D341Med (cell line): ENCODE results near the gene PLD3.
A peak's percentile ranks its signal among the peaks of the same experiment; 100 is the strongest.
"Not testable (repeated sequence)": the region's sequence is repeated elsewhere in the genome, so short reads cannot be mapped to it uniquely, and the experiment has no call there.

Experiments
- DNase-seq: peaks from one replicate; pipeline ENCODE4 v3.0.0; 2012; ENCODE audit warnings: low spot score

PLD3 gene

DNA sequence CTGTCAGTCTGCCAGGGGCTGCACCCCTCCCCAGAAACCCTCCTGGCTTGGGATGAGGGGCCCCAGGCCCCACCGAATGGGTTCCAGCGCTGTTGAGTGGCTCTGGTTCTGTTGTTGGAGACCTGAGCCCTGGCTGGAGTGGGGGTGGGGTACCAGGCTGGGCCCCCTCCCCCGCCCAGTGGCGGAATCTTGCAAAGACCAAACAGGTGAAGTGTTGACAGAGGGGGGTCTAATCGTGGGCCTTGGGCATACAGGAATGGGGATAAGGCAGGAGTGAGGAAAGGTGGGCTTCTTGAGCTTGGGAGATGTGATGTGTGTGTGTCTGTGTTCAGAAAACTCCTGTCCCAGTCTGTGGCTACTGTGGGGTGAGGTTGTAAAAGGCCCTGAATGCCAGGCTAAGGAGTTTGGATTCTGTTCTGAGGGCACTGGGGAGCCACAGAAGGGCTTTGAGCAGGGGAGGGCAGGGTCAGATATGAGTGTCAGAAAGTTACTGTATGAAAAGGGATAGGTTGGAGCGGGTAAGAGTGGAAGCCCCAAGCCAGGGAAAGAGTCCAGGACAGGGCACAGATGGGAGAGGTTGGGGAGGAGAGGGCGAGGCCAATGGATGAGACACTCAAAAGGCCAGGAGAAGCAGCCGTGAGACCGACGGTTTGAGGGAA lies 41.7 kb downstream of the PLD3 start, which contains the start of gene HIPK4:
HIPK4 (minus strand) TSS at position 98 of the 659 bp plus-strand sequence. CDS start 279 bp downstream, outside the sequence.
- no peak for DNase-seq

DNA sequence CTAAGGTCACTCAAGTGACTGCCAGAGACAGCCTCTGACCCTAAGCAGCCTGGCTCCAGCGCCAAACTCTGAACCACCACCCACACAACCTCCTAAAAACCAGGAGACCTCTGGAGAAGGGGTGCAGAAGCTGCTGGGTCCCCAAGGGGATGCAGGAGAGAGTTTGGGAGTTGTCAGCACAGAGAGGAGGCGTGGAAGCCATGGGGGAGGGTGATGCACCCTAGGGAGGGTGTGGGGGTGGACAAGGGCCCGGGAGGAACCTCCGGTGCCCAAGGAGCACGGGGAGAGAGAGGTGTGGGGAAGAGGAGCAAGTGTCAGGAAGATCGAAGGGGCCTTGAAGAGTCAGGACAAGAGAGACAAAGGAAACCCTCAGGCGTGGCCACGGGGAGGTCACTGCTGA lies 43.6 kb downstream of the PLD3 start:
- DNase-seq = no peak

DNA sequence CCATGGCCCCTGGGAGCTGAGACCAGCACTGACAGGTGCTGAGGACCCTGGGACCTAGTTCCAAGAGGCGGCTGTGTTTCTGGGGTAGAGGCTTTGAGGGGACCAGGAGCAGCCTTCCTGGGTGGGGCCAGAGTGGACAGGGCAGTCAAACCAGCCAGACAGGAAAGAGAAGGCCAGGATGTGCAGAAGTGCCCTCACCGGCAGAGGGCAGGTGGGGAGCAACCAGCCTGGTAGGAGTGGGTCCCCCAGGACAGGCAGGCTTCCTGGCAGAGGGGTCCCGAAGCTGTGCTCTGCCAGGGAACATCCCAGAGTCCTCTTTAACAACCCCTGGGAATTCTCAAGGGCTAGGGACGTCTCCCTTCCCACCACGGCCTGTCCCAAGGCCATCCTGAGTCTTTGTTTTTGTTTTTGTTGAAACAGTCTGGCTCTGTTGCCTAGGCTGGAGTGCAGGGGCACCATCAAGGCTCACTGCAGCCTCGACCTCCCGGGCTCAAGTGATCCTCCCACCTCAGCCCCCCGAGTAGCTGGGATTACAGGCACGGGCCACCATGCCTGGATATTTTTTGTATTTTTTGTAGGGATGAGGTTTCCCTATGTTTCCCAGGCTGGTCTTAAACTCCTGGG lies 44.5 kb downstream of the PLD3 start:
- peak; percentile 63 for DNase-seq

DNA sequence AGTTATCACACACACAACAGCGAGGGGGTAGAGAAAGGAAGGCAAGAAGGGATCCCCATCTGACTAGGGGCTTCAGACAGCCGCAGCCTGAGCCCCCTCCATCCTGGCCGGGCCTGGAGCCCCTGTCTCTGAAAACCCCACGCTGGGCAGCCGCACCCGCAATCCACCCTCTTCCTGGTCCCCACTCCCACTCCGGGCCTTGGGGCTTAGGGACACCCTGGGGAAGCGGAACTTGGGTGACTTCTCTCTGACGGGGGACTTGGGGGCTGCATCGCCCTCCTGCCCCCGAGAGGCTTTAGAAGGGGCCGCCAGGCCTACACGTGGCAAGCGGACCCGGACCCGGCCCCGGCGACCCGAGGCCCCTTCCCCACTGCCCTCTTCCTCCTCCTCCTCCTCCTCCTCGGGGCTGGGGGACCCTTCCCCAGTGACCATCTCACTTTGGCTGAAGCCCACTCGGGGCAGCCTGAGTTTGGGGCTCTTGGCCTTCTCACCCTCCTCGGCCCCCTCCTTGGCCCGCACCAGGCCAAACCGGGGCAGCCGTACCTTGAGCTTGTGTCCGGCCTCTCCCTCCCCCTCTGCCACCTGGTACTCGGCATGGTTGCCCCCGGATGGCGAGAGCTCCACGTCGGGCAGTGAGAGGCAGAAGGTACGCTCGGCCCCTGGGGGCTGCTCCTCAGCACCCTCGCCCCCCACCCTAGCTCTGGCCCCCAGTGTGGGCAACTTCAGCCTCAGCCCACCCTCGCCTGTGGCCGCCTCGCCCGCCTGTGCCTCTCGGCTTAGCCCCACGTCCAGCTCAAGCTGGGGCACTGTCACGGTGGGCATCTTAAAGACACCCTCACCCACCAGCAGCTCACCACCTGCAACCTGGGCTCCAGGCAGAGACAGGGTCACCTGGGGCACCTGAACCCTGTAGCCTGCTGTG lies 45.7 kb downstream of the PLD3 start:
- no peak for DNase-seq

DNA sequence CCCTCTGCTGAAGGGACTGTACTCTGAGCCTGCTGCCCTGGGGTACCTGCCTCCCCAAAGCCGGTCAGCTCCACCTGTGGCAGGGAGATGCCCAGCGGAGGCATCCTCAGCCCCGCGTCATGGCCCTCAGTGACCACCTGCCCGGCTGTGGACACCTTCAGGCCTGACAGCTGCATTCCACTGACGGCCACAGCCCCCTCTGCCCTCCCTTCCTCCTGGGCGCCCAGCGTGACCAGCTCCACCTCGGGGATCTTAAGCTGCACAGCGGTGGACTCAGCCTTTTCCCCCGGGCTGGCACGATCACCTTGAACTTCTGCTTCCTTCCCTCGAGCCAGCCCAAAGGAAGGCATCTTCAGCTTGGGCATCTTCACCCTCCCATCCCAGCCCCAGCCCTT lies 46.3 kb downstream of the PLD3 start:
- DNase-seq = no peak

DNA sequence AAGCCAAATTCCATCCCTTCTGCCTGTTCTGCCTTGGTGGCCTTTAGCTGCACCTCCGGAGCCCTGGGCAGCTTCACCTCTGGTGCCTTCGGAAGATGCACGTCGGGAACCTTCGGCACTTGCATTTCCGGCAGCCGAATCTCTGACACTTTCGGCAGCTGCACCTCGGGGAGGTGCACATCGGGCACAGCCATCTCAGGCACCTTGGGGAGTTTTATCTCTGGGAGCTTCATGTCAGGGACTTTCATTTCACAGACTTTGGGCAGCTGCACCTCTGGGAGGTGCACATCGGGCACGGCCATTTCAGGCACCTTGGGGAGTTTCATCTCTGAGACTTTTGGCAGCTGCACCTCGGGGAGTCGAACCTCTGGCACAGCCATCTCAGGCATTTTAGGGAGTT lies 47.5 kb downstream of the PLD3 start:
- DNase-seq = no peak

DNA sequence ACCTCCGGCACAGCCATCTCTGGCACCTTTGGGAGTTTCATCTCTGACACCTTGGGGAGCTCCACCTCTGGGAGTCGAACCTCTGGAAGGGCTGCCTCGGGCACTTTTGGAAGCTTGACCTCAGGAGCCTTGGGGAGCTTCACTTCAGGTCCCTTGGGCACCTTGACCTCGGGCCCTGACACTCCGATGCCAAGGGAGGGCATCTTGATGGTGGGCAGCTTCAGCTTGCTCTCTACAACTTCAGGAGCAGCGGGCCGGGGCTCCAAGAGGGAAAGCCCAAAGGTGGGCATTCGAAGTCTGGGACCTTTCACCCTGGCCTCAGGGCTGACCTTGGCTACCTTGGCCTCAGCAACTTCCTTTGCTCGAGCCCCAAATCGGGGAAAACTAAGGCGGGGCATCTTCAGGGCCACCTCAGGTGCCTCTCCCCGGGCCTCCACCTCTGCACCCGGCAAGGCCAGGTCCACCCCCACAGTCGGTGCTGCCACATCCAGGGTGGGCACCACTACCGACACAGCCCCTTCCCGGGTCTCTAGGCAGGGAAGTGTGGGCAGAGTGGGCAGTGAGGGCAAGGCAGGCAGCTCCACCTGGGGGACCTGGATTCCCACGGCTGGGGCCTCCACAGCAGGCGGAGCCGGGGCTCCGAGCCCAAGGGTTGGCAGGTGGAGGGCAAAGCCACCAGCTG lies 48.5 kb downstream of the PLD3 start:
- no peak for DNase-seq

DNA sequence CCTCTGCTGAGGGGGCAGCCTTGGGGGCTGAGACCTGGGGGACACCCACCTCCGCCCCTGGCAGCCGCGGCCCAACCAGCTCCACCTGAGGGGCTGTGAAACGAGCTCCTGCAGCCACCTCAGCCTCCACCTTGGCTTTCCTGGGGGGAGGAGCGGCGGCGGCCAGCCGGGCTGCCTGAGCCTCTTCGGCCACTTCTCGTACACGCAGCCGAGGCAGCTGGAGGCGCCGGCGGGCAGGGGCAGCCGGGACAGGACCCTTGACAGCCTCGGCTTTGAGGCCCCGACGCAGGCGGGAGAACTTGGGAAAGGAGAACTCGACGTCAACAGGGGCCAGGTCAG lies 49.0 kb downstream of the PLD3 start:
- DNase-seq = no peak

DNA sequence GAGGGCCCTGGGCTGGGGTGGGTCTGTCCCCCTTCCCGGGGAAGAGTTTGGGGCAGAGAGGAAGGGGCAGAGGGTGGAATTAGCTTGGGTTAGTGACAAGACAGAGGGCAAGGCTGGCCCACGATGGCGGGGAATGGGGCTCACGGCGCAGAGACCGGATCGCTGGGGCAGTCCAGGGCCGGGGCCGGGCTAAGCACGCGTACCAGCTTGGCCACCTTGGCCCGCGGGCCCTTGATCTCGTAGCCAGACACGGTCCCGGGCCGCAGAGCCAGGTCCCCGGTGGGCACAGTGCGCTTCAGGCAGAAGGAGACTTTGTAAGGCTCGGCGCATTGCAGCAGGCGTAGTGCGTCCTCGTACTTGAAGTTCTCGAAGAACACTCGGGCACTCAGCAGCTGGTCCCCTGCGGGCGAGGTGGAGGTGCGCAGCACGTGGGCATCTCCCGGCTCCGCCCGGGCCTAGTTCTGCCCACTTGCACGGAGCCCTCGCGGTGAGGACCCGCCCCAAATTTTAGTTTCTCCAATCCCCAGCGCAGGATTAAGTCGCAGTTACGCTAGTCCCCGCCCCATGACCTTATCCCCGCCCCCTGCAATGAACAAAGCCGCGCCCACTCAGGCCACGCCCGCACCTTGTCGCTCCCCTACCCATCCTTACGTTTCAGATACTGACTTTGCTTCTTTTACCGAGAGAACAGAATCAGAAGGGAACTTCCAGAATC lies 50.1 kb downstream of the PLD3 start:
- DNase-seq = no peak

DNA sequence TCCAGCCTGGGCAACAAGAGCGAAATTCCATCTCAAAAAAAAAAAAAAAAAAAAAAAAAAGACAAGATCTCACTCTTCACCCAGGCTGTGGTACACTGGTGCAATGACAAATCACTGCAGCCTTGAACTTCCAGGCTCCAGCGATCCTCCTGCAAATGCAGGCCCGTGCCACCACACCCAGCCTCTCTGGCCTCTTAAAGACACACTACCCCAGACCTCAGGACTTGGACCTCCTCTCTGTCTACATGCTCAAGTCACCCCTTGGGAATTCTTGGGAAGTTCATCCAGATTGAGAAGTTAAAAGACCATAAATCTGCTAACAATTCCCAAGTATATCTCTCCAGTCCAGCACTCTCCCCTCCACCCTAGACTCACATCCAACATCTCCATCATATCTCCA lies 52.1 kb downstream of the PLD3 start:
- no peak for DNase-seq

DNA sequence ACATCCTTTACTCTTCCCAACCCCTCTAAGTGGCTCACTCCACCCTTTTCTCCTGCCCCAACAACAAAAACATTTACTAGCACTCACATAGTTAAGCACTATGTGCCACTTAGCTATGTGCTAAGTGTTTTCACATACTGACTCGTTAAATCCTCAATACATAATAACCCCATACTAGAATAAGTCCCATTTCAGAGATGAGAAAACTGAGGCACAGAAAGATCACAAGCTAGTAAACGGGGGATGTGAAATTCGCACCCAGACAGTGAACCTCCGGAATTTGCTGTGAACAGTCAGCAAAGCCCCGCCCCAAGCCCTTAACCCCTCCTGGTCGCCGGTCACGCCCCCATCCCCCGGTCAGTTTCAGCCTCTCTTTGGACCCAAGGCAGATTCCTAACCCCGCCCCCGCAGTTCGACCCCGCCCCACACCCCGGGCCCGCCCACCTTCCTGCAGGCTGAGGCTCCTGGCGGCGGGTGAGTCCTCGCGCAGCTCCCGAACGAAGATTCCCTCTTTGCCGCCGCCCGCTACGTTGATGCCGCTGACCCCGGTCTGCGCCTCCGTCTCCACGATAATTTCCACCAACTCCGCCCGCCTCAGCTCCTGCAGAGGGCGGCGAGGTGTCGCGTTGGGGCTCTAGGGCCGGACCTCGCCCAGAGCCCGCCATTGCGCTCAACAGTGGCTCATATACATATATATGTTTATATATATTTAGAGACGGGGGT lies 54.9 kb downstream of the PLD3 start:
- DNase-seq = peak; percentile 89

DNA sequence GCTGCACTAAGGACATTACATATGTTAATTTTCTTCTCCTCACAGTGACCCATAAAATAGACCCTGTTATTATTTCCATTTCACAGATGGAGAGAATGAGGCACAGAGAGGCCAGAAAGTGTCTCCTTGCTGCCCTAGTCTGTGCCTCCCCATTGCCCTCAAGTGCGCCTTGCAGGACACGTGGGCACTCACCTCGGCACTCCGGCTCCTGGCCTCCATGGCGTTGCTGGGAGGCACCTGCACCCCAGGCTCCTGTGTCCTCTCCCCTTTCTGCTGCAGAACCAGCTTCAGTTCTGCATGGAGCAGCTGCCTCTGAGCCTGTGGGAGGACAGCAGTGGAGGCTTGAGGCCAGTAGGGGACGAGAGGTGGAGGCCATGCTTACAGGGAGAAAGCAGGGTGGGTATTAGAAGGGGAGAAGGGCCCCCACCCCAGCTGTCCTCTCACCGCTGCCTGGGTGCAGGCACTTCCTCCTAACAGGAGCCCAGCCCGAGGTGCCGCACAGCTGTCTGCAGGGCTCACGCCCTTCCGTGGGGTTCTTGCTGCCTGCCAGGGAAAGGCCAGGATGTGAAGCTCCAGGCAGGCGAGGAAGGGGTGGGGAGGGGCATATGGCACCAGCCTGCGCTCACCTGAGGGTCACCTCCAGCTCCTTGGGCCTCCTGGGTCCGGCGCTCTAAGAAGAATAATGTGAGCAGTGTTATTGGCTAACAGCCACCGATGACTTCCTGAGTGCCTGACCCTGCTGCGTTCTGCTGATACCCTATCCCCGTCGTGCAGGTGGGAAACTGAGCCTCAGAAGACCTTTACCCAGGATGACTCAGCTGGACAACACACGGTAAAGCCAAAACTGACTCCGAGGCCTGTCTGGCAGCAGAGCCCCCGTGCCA lies 59.5 kb downstream of the PLD3 start:
- no peak for DNase-seq

DNA sequence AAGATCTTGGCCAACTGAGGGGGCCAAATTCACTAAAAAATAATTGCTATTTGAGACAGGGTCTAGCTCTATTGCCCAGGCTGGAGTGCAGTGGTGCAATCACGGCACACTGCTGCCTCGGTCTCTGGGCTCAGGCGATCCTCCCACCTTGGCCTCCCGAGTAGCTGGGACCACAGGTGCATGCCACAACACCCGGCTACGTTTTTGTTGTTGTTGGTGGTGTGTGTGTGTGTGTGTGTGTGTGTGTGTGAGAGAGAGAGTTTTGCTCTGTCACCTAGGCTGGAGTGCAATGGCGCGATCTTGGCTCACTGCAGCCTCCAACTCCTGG lies 60.1 kb downstream of the PLD3 start:
- DNase-seq = not testable (repeated sequence)

DNA sequence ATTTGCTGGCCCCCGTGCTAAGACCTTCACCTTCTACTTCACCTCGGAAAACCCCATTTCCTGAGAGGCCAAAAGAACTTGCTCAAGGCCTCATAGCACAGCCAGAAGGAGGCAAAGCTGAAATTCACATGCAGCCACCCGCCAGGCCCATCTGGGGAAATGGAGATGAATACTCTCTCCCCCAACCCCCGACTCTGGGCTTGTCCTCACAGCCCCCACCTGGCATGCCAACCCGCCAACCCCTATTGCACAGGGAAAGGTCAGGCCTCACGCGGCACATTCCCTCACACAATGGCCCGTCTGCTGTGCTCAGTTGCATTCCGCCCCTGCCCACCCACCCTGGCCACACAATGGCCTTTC lies 61.5 kb downstream of the PLD3 start:
- no peak for DNase-seq

DNA sequence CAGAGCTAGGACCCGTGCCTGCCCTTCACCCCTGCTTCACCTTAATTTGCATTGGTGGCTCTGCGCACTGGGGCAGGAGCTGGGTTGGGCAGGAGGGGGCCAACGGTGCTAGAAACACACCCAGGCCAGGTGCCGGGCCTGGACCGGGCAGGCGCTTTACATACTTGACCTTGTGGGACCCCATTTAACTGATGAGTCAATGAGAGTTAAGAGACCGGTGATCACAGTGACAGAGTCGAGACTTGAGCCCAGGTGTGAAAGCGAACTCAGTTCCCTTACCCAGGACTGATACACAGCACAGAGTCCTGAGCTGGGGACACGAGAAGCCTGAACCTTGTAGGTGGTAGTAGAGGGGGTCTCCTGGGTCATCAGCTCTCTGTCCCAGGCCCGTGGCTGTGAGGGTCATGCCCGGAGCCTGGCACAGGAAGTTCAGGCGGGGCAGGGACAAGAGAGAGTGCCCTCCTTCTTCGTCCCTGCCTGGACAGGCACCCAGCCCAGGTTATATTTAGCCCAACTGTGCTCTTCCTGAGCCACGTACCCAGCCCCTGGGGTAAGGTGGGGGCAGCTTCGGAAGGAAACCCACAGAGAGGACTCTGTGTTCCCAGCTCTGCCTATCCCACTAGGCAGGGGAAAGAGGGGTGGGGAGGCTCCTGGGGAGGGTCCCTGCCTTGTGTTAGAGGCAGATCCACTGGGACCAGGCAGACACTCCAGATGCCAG lies 62.8 kb downstream of the PLD3 start:
- no peak for DNase-seq

DNA sequence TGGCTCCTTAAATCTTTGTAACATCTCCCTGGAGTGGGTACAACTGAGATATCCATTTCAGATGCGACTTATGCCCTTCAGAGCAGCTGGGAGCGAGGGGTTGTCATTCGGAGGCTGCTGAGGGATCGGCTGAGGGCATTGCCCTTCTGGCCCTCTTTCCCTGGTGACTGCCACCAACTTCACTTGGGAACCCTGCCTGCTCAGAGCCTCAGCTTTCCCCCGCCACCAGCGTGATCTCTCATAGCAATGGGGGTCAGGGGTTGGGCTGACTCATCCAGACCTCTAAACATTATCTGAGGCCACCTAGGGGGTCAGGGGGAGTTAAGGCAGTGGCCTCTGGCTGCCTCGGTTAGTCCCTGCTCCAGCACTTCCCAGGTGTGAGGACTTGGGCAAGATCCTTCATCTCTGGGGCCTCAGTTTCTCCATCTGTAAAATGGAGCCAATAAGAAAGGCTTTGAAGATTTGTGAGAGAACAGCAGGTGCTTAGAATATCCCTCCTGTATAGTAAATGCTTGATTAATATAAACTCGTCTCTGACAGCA lies 63.5 kb downstream of the PLD3 start:
- DNase-seq = no peak

DNA sequence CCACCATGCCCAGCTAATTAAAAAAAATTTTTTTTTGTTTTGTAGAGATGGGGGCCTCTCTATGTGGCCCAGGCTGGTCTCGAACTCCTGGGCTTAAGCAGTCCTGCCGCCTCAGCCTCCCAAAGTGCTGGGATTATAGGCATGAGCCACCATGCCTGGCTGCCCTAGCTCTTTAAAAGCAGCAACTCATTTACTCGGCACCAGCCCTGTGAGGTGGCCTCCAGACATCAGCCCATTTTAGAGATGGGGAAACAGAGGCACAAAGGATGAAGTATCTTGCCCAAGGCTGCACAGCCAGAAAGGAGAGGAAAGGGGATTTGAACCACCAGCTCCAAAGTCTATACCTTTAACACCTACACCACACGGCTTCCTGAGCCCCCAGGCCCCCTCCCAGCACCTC lies 64.4 kb downstream of the PLD3 start:
- no peak for DNase-seq

DNA sequence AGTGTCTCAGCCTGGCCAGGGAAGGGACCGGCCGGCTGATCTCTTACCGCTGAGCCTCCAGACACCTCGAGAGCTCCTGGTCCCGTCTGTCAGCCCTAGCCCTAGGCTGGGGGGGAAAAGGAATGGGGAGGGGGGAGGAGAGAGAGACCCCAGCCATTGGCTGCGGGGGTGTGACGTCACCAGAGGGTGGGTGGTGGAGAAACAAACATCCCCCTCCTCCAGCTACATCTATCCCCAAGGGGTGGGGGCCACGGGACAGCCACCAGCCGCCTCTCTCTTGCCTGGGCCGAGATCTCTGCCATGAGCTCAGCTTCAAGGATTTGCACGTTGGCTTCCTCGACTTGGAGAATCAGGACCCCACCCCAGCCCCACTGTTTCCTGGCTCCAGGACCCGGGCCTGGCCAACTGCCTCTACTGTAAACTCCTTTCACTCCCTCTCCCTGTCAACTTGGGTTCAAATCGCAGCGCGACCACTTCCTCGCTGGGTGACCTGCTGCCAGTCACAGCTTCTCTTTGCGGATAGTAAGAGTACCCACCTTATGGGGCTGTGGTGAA lies 64.9 kb downstream of the PLD3 start, which contains the start of gene PRX:
PRX (minus strand) TSS at position 88 of the 555 bp plus-strand sequence. CDS start 5,446 bp downstream, outside the sequence.
- peak; percentile 42 for DNase-seq
